ENCODE measurements around the gene METTL24.
"Not testable (repeated sequence)": the region's sequence is repeated elsewhere in the genome, so short reads cannot be mapped to it uniquely, and the experiment has no call there.

METTL24 gene

DNA sequence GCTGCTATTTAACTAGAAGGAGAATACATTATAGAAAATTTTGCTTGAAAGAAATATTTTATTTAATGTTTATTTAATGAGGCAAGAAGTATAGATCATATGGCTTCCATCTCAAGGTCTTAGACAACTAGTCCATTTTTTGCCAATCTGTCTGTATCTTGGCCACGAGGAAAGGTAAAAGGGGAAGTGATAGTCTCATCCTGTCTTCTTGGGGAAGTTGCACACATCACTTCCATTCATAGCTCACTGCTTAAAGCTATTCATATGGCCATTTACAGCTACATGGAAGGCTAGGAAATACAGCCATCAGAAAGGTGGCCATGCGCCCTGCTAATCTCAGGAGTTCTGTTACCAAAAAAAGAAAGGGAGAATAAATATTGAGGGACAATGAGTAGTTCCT, 50.8 kb downstream of the METTL24 start:
- FAIRE-seq: no peak

DNA sequence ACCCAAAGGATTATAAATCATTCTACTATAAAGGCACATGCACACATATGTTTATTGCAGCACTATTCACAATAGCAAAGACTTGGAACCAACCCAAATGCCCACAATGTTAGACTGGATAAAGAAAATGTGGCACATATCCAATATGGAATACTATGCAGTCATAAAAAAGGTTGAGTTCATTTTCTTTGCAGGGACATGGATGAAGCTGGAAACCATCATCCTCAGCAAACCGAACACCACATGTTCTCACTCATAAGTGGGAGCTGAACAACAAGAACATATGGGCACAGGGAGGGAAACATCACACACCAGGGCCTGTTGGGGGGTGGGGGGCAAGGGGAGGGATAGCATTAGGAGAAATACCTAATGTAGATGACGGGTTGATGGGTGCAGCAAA, 52.3 kb downstream of the METTL24 start:
- FAIRE-seq: not testable (repeated sequence)

DNA sequence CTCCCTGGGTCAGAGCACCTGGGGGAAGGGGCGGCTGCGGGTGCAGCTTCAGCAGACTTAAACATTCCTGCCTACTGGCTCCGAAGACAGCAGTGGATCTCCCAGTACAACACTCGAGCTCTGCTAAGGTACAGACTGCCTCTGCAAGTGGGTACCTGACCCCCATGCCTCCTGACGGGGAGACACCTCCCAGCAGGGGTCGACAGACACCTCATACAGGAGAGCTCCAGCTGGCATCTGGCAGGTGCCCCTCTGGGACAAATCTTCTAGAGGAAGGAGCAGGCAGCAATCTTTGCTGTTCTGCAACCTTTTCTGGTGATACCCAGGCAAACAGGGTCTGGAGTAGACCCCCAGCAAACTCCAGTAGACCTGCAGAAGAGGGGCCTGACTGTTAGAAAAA, 54.5 kb downstream of the METTL24 start:
- not testable (repeated sequence) for FAIRE-seq

DNA sequence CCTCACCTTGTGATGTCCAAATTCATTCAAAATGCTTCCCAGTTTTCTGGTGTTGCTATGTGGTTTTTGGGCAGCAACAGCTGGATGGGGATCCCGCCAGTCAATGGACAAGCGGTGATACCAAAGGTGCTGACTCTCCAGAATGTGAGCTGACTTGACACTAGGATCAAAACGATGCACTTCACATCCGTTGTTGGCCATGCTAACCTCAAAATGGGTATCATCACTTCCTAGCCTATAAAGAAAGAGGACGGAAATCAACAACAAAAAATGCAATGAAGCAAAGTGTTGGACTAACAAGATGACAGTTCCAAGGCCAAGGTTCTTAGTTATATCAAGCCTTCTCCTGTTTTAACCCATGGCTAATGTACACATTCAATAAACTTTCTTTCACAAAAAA, 59.2 kb downstream of the METTL24 start:
- no peak for FAIRE-seq

DNA sequence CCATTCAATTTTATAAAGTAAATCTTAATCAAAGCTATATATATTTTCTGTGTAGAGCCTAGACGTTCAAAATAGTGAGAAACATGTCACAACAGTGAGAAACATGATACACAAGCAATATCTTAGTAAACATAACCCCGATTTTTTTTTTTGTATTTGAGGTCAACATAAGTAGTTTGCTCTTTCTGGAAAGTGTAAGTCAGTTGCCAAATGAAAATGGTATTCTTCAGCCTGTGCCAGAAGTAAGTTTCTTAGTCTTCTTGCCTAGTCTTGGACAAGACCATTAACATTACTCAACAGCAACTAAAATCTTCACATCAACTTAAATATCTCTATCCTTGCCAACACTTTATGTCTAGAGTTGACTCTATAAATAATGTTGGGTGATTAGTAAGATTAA, 59.7 kb downstream of the METTL24 start:
- no peak for FAIRE-seq

DNA sequence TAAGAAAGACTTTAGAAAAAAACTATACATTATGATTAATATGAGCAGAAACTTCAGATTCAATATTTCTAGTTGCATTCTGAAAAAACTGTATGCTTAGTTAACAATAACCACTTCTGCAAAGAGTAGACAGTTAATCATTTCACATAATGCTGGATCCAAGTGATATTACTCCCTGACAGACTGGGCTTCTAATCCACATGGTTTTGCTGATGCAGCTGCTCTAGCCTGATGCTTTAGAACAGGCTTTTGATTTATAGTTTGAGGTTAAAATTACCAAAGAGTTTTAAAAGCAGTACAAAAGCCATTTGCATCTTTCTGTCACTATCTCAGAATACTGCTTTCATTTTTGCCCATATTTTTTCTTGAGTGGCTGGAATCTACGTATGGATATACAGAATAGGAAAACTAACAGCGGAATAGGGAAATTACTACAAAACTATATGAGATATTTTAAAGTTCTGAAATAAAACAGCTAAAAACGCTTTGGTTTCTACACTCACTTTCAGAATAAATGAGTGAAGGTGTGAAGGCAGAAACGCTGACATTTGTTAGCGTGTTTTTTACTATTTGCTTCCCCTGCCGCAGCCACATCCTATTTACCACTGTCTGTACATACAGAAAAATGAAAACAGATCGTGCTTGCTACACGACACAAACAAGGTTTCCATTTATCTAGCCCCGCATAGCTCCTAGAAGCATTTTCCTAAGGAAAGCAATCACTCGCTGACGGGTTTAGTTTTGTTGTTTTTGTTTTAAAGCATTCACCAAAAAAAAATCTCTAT, 61.7 kb downstream of the METTL24 start:
- no peak for FAIRE-seq

DNA sequence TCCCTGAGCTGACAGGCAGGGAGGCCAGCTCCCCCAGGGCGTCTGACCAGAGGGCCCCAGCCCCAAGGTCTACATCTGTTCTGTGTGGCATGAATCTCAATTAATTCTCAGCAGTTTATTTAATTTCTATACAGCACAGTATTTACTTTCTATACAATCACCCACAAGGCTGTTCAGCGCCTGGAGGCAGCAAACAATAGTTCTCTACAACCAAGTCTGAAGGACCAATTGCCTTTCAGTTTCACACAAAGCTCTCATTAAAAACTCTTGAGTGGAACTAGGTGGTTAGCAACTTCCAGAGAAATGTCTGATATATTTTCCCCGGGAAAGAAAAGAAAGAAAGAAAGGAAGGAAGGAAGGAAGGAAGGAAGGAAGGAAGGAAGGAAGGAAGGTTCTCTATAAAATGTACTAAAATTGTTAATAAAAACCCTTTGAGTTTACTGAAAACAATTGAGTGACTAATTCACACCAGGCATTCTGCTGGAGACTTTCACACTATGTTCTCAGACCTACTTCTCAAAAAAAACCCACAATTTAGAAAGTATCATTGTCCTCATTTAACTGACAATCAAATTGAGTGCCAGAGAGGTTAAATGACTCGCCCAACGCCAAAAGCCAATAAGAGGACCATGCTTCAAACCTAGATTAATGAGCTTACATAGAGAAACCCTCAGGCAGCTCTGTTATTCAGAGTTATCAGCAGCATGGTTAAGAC, 62.5 kb downstream of the METTL24 start:
- FAIRE-seq: no peak

DNA sequence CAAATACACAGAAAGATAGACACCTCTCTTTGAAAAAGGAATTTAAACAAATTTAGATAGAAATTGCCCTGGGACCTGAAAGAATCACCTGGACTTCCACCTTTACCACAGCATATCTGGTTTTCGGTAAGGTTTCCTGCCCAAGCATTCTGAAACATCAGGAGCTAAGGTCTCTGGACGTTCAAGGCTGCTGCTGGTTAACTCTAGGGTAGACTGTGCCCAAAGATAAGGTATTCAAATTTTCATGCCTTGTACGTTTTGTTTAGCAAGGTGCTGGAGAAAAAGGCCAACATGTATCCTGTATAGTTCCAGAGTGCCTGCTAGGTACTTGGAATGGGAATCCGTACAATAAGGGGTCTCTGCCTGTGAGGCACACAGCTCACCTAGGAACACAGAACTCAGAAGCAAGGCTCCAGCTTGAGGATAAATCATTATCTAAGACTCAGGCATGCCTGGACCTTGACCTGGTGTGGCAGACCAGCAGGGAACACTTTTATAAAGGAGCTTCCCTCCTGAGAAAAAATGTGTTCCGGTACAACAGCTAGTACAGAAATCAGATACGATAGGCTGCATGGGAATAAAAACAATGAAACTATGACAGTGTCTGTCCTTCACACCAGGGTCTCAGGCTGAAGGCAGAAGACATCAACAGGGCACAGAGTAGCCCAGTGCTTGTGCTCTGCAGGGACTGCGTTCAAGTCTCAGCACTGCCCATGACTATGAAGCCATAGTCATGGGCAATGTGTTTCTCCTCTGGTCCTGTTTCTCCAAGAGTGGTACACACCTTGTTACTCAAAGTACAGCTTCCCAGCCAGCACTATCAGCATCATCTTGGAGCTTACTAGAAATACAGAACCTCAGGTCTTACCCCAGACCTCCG, 70.4 kb downstream of the METTL24 start:
- no peak for FAIRE-seq

DNA sequence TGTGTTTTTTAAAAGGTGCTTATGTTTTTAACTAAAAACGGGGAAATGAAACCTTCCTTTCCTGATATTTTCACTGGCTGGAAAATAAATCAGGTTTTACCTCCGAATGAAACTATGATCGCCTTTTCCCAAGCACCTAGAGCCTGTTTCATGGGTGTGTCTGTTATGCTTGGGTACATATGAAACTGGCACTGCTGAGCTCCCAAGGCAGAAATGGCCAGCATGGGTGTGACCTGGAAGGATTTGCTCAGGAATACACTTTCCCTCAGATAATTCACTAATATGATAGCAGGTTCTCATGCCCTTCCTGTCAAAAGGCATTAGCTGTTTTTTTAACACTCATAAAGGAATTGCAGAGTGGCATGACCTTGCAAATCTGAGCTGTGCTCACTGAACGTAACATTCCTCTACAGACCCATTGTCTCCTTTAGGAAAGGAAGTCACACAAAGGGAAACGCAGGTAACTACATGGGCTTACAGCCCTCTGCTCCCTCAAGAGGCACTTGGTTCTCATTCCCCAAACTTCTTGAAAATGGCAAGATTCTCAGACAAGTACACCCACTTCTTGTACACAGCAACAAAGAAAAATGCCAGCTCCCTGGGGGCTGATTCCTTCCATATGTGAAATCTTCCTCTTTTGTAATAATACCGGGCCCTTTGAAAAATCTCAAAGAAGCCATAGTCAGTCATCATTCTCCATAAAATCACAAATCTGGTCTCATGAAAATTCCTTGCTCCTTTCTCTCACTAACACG, 72.7 kb downstream of the METTL24 start:
- FAIRE-seq: no peak

DNA sequence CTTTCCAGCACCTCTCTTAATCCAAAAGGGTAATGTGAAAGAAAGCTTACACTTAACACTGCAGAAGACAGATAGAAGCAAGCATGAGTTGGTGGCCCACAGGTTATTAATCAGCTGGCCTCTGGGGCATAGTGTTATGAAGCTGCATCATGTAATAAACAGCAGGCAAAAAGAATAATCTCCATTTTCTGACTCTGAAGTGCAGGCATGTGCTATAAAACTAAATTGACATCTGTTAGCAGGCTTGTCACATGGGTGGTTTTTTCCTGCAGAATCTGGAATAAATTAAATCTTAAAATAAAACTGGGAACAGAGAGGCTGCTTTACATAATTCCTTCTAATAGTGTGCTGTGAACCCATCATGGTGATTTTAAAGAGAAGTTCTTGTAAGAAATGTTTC, 73.3 kb downstream of the METTL24 start:
- no peak for FAIRE-seq

DNA sequence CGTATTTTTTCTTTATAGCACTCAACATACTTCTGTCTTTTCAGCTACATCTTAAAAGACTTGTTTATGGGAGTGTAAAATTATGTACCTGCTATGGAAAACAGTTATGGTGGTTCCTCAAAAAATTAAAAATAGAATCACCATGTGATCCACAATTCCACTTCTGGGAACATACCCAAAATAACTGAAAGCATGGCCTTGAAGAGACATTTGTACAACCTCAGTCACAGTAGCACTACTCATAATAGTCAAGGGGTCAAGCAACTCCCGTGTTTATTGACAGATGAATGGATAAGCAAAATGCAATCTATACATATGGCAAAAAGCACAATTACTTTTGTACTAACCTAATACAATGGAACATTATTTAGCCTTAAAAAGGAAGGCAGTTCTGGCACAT, 74.5 kb downstream of the METTL24 start:
- FAIRE-seq: no peak

DNA sequence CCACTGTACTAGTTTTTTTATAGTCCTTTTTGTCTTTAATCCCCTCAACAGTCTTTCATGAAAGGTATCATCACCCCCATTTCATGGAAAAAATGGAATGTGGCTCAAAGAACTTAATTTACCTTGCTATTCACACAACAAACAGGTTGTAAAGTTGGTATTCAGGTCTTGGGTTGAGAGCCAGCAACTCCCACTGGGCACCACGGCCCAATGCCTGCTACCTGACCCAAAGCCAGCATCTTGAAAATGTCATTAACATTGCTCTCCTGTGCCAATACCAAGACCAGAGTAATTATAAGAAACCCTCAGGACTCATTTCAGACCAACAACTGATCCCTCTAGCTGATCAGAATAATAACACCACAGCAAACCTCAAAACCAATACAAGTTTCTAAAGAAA, 75.7 kb downstream of the METTL24 start:
- no peak for FAIRE-seq

DNA sequence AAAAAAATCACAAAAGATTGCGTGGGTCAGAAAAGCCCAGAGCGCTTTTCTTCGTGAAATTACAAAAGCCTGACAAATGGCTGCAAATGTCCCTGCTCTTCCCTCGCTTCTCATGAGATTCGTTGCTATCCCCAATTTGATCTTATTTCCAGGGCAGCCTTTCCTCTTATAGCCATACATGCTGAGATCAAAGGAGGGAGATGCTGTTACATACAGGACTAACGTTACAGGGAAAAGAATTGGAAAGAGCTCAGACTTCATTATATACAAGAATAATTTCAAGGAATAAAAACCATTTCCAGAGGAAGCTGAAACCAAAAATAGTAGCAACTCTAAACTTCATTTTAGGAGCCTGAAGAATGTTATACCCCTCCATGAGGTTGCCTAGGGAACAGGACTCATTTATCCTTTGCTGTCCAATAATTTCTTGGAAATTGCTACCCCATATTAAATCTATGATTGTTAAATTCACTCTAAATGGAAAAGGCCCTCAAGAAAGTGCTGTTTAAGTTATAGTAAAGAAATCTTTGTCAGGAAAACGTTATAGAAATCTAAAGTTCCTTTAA, 81.0 kb downstream of the METTL24 start:
- no peak for FAIRE-seq

DNA sequence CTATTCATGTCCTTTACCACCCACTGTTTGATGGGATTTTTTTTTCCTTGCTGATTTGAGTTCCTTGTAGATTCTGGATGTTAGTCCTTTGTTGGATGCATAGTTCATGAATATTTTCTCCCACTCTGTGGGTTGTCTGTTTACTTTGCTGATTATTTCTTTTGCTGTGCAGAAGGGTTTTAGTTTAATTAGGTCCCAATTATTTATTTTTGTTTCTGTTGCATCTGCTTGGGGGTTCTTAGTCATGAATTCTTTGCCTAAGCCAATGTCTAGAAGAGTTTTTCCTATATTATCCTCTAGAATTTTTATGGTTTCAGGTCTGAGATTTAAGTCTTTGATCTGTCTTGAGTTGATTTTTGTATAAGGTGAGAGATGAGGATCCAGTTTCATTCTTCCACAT, 85.4 kb downstream of the METTL24 start:
- FAIRE-seq: not testable (repeated sequence)

DNA sequence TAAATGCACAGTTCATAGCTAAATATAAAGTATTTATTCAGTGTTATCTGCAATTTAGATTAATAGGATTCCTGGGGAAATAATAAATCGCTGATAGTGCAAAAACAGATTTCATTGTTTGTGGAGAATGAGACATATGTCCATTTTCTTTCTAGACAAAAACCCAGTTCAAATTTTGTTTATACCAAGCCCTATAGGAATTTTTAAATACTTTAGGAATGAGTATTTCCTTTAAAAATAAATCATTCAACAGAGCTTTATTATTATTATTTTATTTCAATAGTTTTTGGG, 86.5 kb downstream of the METTL24 start:
- FAIRE-seq: no peak

DNA sequence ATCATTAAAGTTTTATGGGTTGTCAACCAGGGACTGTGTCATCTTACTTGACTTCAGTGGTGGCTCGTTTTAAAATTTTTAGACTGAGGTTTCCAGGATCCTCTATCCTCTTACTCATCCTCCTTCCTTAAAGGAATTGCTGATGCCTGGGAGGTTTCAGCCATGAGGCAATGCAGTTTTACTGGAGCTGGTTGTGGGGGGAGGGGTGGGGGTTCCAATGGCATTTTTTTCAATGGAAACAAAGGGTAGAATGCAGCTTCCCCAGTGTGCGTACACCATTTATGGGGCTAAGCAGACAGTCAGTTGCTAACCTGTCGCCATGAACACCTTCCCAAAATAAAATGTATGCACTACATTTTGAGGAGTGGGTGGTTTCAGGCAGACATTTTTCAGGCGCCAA, 88.0 kb downstream of the METTL24 start:
- FAIRE-seq: no peak

DNA sequence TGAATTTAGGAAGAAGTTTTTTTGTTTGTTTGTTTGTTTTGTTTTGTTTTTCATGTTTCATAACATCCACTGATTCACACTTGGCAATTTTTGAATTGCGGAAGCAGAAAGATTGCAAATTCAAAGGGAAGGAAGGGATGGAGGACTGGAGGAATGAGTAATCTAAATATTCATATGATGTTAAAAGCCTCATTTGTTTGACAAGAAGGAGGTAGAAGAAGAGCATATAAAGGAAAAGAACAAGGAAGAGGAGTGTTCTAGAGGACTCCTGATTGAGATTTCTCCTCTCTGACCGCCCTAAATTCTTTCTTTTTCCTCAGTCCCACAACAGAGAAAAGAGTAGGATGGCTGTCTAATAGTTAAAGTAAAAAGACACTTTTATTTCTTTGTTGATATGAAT, 88.5 kb downstream of the METTL24 start:
- FAIRE-seq: no peak

DNA sequence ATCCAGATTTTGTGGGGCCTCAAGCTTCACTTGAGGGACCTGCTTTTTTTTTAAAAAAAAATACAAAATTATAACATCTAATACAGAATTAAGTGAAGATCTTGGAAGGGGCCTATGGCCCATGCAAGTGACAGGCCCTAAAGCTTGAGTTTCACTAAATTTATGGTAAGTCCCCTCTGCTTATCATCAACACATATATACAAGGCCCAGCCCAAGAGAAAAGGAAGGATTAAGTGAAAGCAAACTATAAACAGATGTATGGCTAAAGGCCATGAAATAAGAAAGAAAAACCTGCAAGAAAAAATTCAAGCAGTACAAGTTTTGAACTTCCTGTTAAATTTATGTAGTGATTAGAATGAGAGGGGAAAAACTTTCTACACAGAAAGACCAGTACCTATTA, 91.2 kb downstream of the METTL24 start:
- FAIRE-seq: no peak

DNA sequence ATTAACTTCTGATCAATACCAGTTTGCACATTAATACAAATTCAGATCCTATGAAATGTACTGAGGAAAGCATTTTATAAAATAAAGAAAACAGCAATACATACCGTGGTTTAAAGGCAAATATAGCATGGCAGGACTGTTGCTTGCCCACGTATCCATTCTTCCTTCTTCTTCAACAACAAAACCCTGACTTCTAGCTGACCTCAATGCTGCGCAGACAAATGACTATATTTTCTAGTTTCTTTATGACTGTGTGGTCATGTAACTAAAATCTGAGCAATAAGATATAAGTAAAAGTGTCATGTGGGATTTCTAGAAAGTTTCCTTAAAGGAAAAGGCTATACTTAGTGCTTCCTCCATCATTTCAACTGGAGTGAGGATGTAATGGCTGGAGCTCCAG, 92.9 kb downstream of the METTL24 start:
- no peak for FAIRE-seq

DNA sequence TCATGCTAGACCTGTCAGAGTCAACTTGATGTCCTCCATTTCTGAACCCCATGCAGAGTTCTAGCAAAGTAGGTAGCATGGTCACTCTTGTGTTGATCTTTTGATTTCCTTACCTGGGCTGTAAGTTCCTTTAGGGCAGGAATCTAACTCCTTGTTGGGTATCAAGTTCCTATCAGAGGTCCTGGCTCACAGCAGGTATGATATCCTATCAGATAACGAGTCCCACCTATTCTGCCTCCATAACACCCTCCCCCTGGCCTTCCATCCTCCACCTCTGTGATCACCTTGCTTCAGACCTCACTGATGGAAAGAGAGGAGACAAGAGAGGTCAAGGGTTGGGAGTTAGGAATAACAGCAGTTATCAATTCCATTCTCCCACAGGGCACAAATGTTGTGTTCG, 101.8 kb downstream of the METTL24 start:
- no peak for FAIRE-seq

DNA sequence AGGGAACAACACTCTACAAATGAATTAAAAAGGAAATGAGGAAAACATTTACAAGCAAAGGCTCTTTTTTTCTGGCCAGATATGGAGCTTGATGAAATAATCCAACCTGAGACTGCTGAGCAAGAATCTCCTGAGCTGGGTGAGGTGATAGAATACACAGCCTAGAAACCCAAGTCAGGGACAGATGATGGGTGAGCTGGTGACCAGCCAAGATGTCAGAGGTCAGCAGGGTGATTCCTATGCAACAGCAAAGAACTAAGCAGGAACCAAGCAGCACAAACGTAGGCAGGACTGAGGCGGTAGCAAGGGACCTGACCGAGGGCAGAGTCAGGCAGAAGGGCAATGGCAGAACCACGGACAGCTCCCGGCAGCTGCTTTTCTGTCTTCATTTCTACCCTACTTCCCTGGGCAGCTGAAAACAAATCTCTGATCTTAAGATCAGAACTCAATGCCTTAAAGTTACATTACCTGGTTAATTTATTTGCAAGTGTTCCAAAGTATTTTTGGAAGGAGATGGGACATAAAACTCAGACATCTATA, 102.9 kb downstream of the METTL24 start:
- no peak for FAIRE-seq

DNA sequence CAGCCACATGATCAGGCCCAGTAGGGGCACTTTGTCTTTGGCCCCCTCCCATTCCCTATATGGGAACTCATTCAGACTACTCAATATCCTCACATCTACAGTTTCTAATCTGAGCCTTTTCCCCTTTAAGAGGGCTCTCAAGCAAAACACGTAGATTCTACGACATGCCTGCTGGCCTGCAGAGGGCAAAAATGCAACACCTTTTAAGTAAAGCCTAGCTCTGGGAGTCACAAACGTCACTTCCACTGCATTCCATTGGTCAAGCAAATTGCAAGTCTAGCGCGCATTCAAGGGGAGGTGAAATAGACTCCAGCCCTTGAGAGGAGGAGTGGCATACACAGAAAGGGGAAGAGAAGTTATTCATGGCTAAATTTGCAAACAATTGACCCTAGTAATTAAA, 107.3 kb downstream of the METTL24 start:
- no peak for FAIRE-seq

DNA sequence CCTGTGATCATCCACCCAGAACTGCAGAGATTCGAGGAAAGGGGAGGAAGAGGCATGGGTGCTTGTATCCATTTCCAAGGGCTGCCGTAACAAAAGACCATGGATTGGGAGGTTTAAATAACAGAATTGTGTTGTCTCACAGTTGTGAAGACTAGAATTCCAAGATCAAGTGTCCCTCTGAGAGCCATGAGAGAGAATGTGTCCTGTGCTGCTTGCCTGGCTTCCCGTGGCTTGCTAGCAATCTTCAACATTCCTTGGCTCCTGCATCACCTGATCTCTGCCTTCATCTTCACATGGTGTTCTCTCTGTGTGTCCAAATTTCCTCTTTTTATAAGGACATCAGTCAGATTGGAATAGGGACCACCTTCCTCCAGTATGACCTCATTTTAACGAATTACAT, 108.1 kb downstream of the METTL24 start:
- no peak for FAIRE-seq
